K562 (cell line): ENCODE results near the gene LTBP4. TPM values are rescaled to one million over a fixed set of nuclear protein-coding genes. Genes with fewer than 3 reads are reported as not detected.
A peak's percentile ranks its signal among the peaks of the same experiment; 100 is the strongest.

Experiments used
- ARNT ChIP-seq, 2 experiments: fragments of 450-650 bp; IDR thresholded peaks; 2 replicates each; pipeline ENCODE4 v1.6.1; 2016; ENCODE audit warnings: mild to moderate bottlenecking in 1 of 2
- ELK3 ChIP-seq: fragments of 450-650 bp; formaldehyde crosslinking; IDR thresholded peaks from 2 replicates; pipeline ENCODE4 v1.4.0; 2020; ENCODE audit warnings: mild to moderate bottlenecking
- FOXA3 ChIP-seq, 2 experiments: fragments of 450-650 bp in 1 of 2; sonication (generic) in 1 of 2; formaldehyde crosslinking; IDR thresholded peaks in 1 of 2; conservative IDR thresholded peaks in 1 of 2; 2 replicates each; pipeline versions ENCODE4 v1.4.0 to v1.8.0; 2020 to 2022; ENCODE audit warnings: mild to moderate bottlenecking in 2 of 2, missing genetic modification reagents in 1 of 2
- L3MBTL2 ChIP-seq: fragments of 450-650 bp; IDR thresholded peaks from 2 replicates; pipeline ENCODE4 v1.6.1; 2016; ENCODE audit warnings: mild to moderate bottlenecking, moderate library complexity
- MAFF ChIP-seq: IDR thresholded peaks from 2 replicates; pipeline ENCODE4 v1.6.1; 2012; ENCODE audit warnings: low read length, improper control_type of control experiment
- NFYB ChIP-seq: IDR thresholded peaks from 2 replicates; pipeline ENCODE4 v1.6.1; 2011; ENCODE audit warnings: mild to moderate bottlenecking, moderate library complexity; ENCODE audit not compliant: insufficient read length; ENCODE audit errors: extremely low read depth
- PHF8 ChIP-seq: fragments of 200-600 bp; sonication (generic); IDR thresholded peaks from 2 replicates; pipeline ENCODE4 v1.6.1; 2012; ENCODE audit warnings: mixed run types, mild to moderate bottlenecking, inconsistent platforms, low read length, moderate library complexity, borderline replicate concordance
- VEZF1 ChIP-seq: fragments of 200-800 bp; sonication (Bioruptor generic); IDR thresholded peaks from 2 replicates; pipeline ENCODE4 v1.6.1; 2017; ENCODE audit warnings: missing genetic modification characterization, missing compliant biosample characterization
- ZMIZ1 ChIP-seq, 2 experiments: fragments of 150-350 bp in 1 of 2; IDR thresholded peaks; 2 replicates each; pipeline ENCODE4 v1.6.1; 2012 to 2016; ENCODE audit warnings: low read depth in 2 of 2, low read length in 2 of 2, mild to moderate bottlenecking in 1 of 2, moderate library complexity in 1 of 2
- polyA plus RNA-seq, 8 experiments: library from polyadenylated mRNA; depleted of rRNA in 4 of 8; stranded (reverse) in 5 of 8; unstranded in 3 of 8; fragments of >200 nt; fragmentation: Nextera tagmentation in 2 of 8; fragmentation: Illumina TruSeq in 1 of 8; extraction: Ambion mirVana in 2 of 8; extraction: Trizol in 1 of 8; gene quantifications; 2 replicates each; pipeline versions ENCODE4 v1.2.1 to v1.2.3, GENCODE V29; 2011 to 2014; ENCODE audit warnings: inconsistent platforms in 1 of 8, missing spikeins in 1 of 8
- total RNA-seq, 7 experiments: library from RNA; depleted of rRNA in 6 of 7; stranded (reverse); fragments of >200 nt in 6 of 7; fragmentation: Illumina TruSeq in 2 of 7; extraction: Trizol in 2 of 7; gene quantifications; 2 replicates each; pipeline versions ENCODE4 v1.2.1 to v1.2.3, GENCODE V29; 2011 to 2021; ENCODE audit warnings: low replicate concordance in 1 of 7
- TF ChIP-seq, protein P1 (sequence below): fragments of 450-650 bp; IDR thresholded peaks from 2 replicates; pipeline ENCODE4 v1.6.1; 2018; ENCODE audit not compliant: partially characterized antibody
- TF ChIP-seq, protein P2 (sequence below): fragments of 450-650 bp; IDR thresholded peaks from 2 replicates; pipeline ENCODE4 v1.7.1; 2018; ENCODE audit warnings: mild to moderate bottlenecking, low read depth; ENCODE audit not compliant: partially characterized antibody

LTBP4 gene
- total and polyA plus RNA-seq, 9 of the 15 experiments (the other 6 are each of a cell fraction or from before 2014, with no cell fraction given): 0.35 to 160 (median 31.6) TPM

DNA sequence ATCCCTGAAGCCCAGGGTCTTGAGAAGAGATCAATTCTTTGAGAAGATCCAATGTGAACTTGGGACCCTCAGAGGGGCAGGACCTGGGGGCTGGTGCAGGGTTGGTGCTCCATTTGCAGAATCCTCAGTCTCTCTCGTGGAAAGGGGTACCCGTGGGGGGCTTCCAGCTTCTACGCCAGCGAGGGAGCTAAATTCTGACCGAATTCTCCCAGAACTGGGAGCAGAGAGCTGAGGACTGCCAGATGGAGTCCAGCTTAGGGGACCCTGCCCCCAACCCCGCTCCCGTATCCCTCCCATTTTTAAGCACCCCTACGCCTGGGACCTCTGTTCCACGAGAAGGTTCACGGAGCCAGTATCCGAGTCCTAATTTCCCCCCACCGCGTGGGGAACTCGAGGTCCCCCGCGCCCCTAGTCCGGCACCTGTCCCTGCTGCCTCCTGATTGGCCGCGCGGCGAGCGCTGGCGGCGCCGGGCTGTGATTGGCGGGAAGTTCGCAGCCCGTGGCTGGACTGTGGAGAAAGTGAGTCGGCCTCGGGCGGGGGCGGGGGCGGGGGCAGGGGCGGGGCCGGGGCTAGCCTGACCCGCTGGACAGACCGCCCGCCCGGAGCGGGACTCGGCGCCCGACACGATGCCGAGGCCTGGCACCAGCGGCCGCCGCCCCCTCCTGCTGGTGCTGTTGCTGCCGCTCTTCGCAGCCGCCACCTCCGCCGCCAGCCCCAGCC is 4.4 kb upstream of the LTBP4 start (continued):
- TF ChIP-seq ELK3 (CRISPR knock-in tag): no peak
- TF ChIP-seq, protein P1, sequence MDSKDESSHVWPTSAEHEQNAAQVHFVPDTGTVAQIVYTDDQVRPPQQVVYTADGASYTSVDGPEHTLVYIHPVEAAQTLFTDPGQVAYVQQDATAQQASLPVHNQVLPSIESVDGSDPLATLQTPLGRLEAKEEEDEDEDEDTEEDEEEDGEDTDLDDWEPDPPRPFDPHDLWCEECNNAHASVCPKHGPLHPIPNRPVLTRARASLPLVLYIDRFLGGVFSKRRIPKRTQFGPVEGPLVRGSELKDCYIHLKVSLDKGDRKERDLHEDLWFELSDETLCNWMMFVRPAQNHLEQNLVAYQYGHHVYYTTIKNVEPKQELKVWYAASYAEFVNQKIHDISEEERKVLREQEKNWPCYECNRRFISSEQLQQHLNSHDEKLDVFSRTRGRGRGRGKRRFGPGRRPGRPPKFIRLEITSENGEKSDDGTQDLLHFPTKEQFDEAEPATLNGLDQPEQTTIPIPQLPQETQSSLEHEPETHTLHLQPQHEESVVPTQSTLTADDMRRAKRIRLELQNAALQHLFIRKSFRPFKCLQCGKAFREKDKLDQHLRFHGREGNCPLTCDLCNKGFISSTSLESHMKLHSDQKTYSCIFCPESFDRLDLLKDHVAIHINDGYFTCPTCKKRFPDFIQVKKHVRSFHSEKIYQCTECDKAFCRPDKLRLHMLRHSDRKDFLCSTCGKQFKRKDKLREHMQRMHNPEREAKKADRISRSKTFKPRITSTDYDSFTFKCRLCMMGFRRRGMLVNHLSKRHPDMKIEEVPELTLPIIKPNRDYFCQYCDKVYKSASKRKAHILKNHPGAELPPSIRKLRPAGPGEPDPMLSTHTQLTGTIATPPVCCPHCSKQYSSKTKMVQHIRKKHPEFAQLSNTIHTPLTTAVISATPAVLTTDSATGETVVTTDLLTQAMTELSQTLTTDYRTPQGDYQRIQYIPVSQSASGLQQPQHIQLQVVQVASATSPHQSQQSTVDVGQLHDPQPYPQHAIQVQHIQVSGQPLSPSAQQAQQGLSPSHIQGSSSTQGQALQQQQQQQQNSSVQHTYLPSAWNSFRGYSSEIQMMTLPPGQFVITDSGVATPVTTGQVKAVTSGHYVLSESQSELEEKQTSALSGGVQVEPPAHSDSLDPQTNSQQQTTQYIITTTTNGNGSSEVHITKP: no peak
- peak; percentile 70 for TF ChIP-seq NFYB
- TF ChIP-seq, protein P2, sequence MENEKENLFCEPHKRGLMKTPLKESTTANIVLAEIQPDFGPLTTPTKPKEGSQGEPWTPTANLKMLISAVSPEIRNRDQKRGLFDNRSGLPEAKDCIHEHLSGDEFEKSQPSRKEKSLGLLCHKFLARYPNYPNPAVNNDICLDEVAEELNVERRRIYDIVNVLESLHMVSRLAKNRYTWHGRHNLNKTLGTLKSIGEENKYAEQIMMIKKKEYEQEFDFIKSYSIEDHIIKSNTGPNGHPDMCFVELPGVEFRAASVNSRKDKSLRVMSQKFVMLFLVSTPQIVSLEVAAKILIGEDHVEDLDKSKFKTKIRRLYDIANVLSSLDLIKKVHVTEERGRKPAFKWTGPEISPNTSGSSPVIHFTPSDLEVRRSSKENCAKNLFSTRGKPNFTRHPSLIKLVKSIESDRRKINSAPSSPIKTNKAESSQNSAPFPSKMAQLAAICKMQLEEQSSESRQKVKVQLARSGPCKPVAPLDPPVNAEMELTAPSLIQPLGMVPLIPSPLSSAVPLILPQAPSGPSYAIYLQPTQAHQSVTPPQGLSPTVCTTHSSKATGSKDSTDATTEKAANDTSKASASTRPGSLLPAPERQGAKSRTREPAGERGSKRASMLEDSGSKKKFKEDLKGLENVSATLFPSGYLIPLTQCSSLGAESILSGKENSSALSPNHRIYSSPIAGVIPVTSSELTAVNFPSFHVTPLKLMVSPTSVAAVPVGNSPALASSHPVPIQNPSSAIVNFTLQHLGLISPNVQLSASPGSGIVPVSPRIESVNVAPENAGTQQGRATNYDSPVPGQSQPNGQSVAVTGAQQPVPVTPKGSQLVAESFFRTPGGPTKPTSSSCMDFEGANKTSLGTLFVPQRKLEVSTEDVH: no peak
- TF ChIP-seq ARNT (IDR thresholded peaks at IDR 0.05): no peak
- no peak for TF ChIP-seq ZMIZ1 (IDR thresholded peaks at IDR 0.05; ENCODE audit: low read depth in 2 of 2, low read length in 2 of 2)
- peak; percentile 51; the same call in 1 of the 2 replicates for TF ChIP-seq PHF8
- peak; percentile 95 for TF ChIP-seq L3MBTL2
- TF ChIP-seq MAFF: no peak
- TF ChIP-seq VEZF1 (CRISPR knock-in tag): peak; percentile 86
- no peak for TF ChIP-seq FOXA3 (CRISPR knock-in tag; conservative IDR thresholded peaks at IDR 0.05 in 1 of 2, IDR thresholded peaks at IDR 0.05 in 1 of 2)
